Measurements from ENCODE around the gene EBI3. TPM values are rescaled to one million over a fixed set of nuclear protein-coding genes. Genes with fewer than 3 reads are reported as not detected.

Gene EBI3
- total and polyA plus RNA-seq, 2 of the 13 experiments (the other 11 are each of a cell fraction or from before 2014, with no cell fraction given): 3.4 TPM; not detected in 1

DNA sequence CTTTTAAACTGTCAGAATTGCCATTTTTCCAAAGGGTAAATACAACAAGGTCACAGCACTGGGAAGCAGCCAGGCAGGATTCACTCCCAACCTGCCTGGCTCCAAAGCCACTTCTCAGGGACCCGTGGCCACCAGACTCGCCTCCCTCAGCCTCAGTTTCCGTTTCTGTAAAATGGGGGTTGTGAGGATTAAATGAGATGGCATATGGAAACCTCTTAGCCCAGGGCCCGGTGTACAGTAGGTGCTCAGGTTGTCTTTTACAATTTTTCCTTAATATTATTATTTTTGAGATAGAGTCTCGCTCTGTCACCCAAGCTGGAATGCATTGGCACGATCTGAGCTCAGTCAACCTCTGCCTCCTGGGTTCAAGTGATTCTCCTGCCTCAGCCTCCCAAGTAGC lies 27.7 kb downstream of the EBI3 start:
- TF ChIP-seq ZNF629 (CRISPR knock-in tag; conservative IDR thresholded peaks at IDR 0.05) (0 out of 2 replicates have a peak, but pooled peaks have one; percentile 6), ZNF414 (CRISPR knock-in tag; IDR thresholded peaks at IDR 0.05) (no peak)
- H3K4me1 ChIP-seq (ENCODE audit: insufficient read depth, low read length): no peaks in the 10 kb centered on the region
- no peak overlapping the region for H3K27ac ChIP-seq (ENCODE audit: extremely low read length, insufficient read depth, low read length)
- no peaks in the 10 kb centered on the region for H4K20me1 ChIP-seq (ENCODE audit: insufficient read depth, low read length)
- no peak overlapping the region for H3K9ac ChIP-seq (ENCODE audit: insufficient read depth, low read depth, low read length)
- in situ Hi-C loops (cut with HindIII; ENCODE audit: extremely low pct_ligation_motif_present, low pct_unique_long_range_greater_than_20kb) (no loop called here), intact Hi-C loops (cut with micrococcal nuclease; ENCODE audit: unreplicated experiment) (no loop called here)
- no peak overlapping the region for H3K4me3 ChIP-seq (replicated peaks in 1 of 3; ENCODE audit: insufficient read depth in 1 of 3, low read depth in 2 of 3, low read length in 3 of 3)
- no peak for ATAC-seq
- CTCF ChIA-PET (ENCODE audit: low intra/inter-chr PET ratio, low total read pairs): no interaction called here
- FAIRE-seq: no peak
- no peaks in the 10 kb centered on the region; a peak in 1 of 5 replicates for H3K27me3 ChIP-seq (ENCODE audit: control insufficient read depth in 1 of 2, insufficient read depth in 2 of 2, low read length in 2 of 2)
- H3K36me3 ChIP-seq (replicated peaks in 1 of 2; ENCODE audit: control insufficient read depth in 1 of 2, insufficient read depth in 2 of 2, low read length in 2 of 2): peaks cover 21 to 55% of the 10 kb centered on the region in 2 experiments; a peak in 4 of 5 replicates
- no peak overlapping the region for H2AFZ ChIP-seq (ENCODE audit: low read length)
- no TSS peak for BruUV-seq (replicated peaks)
- H3K79me2 ChIP-seq (ENCODE audit: insufficient read depth, low read length): no peaks in the 10 kb centered on the region
- 95% methylated on average over 6 of the region's 6 CpGs for WGBS (ENCODE audit: low lambda C conversion rate)
- POLR2A ChIA-PET: no interaction called here
- no peak for DNase-seq (ENCODE audit: low spot score)
- no peak overlapping the region for H3K4me2 ChIP-seq (ENCODE audit: low read depth, low read length)
- H3K9me3 ChIP-seq (ENCODE audit: low read length): peaks cover 5% of the 10 kb centered on the region

DNA sequence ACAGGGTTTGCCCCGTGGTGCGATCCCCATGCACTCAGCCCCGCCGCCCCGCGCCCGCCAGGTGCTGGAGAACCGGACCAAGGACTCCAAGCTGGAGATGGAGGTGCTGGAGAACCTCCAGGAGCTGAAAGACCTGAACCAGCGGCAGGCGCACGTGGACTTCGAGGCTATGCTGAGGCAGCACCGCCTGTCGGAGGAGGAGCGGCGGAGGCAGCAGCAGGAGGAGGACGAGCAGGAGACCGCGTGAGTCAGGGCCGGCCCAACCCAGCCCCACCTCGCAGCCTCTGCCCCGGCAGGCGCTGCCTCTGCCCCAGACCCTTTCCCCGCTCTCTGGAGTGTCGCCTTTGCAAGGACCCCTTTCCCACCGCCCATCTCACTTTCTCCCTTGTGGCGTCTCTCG lies 28.9 kb downstream of the EBI3 start:
- intact Hi-C loops (cut with micrococcal nuclease; ENCODE audit: unreplicated experiment) (no loop called here), in situ Hi-C loops (cut with HindIII; ENCODE audit: extremely low pct_ligation_motif_present, low pct_unique_long_range_greater_than_20kb) (no loop called here)
- DNase-seq (ENCODE audit: low spot score) (no peak), ATAC-seq (peak; percentile 29; the same call in 1 of the 3 replicates), FAIRE-seq (no peak)
- H3K4me2 ChIP-seq (ENCODE audit: low read depth, low read length): no peak overlapping the region
- no peak overlapping the region for H3K27ac ChIP-seq (ENCODE audit: extremely low read length, insufficient read depth, low read length)
- H3K4me1 ChIP-seq (ENCODE audit: insufficient read depth, low read length): no peaks in the 10 kb centered on the region
- H3K27me3 ChIP-seq (ENCODE audit: control insufficient read depth in 1 of 2, insufficient read depth in 2 of 2, low read length in 2 of 2): no peaks in the 10 kb centered on the region; a peak in 1 of 5 replicates
- H3K79me2 ChIP-seq (ENCODE audit: insufficient read depth, low read length): no peaks in the 10 kb centered on the region
- no peaks in the 10 kb centered on the region for H4K20me1 ChIP-seq (ENCODE audit: insufficient read depth, low read length)
- H2AFZ ChIP-seq (ENCODE audit: low read length): no peak overlapping the region
- H3K9me3 ChIP-seq (ENCODE audit: low read length): peaks cover 5% of the 10 kb centered on the region
- BruUV-seq (replicated peaks): no TSS peak
- POLR2A ChIA-PET: no interaction called here
- no peak overlapping the region for H3K9ac ChIP-seq (ENCODE audit: insufficient read depth, low read depth, low read length)
- peaks cover 19 to 50% of the 10 kb centered on the region in 2 experiments; a peak in 4 of 5 replicates for H3K36me3 ChIP-seq (replicated peaks in 1 of 2; ENCODE audit: control insufficient read depth in 1 of 2, insufficient read depth in 2 of 2, low read length in 2 of 2)
- no peak overlapping the region for H3K4me3 ChIP-seq (replicated peaks in 1 of 3; ENCODE audit: insufficient read depth in 1 of 3, low read depth in 2 of 3, low read length in 3 of 3)
- WGBS (ENCODE audit: low lambda C conversion rate): over 99% methylated on average over 21 of the region's 28 CpGs
- TF ChIP-seq RBFOX2 (IDR thresholded peaks at IDR 0.05; ENCODE audit: low read depth, low read length) (0 out of 2 replicates have a peak, but pooled peaks have one; percentile 20), ZNF143 (CRISPR knock-in tag; IDR thresholded peaks at IDR 0.05) (no peak), ZNF468 (CRISPR knock-in tag; IDR thresholded peaks at IDR 0.05) (no peak), STAT5B (CRISPR knock-in tag; IDR thresholded peaks at IDR 0.05) (no peak)
- CTCF ChIA-PET (ENCODE audit: low intra/inter-chr PET ratio, low total read pairs): no interaction called here
